Activated CD8-positive, alpha-beta memory T cell treated with anti-CD3 and anti-CD28 coated beads, Interleukin-2, amount 50 U/mL, for 24 hours (primary cell): ENCODE data around the gene CCDC33.

Experiments
- DNase-seq: peaks from one replicate; pipeline ENCODE4 v3.0.0-alpha.2; 2020; ENCODE audit errors: extremely low read depth

The CCDC33 gene

GRCh38 chr15:74235962-74236361 is at the start of gene CCDC33:
Gene CCDC33 (plus strand): TSS chr15:74236326. CDS start chr15:74236720, 394 bp downstream.
- no peak for DNase-seq

DNA sequence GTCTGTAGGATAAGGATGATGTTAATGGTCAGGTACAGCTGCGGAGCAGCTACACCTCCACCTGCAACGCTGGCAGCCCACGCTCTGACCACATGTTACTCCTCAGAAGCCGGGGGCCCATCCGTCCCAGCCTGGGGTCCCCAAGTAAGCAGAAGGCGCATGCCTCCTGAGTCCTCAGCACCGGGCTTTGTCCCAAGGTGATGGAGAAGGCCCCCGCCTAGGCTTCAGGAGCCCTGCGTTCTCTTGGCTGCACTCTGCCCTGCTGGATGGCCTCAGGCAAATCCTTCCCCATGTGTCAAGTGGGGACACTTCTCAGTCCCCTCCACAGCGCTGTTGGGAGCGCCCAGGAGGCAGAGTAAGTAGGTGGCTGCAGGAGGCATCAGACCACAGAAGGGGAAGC is 47.9 kb upstream of the CCDC33 start:
- DNase-seq: no peak

GRCh38 chr15:74191798-74192197 is 44.3 kb upstream of the CCDC33 start:
- no peak for DNase-seq

- no peak for DNase-seq
Measured at GRCh38 chr15:74192751-74193150, 43.4 kb upstream of the CCDC33 start.

GRCh38 chr15:74193299-74193718 is 42.8 kb upstream of the CCDC33 start:
- no peak for DNase-seq

DNA sequence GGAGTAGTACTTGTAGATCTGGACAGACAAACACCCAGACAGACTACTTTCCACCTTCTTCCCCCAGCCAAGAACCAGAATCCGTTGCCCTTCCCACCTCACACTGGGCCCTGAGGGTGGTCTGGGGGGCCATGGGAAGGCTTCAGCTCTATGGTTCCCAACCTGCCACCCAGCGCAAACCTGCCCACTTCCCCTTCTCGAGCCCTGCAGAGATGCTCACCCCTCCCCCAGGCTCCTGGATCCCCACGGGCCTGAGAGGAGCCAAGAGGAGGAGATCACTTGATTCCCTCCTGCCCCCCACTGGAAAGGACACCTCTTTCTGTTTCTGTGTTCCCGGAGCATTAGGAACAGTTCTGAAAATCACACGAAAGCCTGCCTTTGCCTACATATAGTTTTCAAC is 42.2 kb upstream of the CCDC33 start:
- no peak for DNase-seq

GRCh38 chr15:74194572-74195559 is 41.3 kb upstream of the CCDC33 start:
- DNase-seq: no peak

DNA sequence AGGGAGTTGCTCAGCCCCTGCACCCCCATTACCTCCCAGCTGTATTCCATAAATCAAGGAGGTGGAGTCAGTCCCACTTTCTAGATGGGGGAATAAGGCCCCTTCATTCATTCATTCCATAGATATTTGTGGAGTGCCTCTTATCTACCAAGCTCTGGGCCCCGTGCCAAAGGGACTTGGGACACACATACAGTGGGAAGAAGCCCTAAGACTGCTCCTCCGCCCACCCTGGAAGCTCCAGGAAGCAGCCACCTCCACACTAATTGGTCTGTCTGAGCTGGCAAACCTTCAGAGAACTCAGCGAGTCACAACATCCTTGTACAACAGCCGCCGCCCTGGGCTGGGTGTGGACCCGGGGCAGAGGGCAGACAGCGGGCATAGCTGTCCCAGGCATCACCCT is 40.0 kb upstream of the CCDC33 start:
- no peak for DNase-seq

GRCh38 chr15:74197176-74197965 is 38.8 kb upstream of the CCDC33 start:
- DNase-seq: no peak

DNA sequence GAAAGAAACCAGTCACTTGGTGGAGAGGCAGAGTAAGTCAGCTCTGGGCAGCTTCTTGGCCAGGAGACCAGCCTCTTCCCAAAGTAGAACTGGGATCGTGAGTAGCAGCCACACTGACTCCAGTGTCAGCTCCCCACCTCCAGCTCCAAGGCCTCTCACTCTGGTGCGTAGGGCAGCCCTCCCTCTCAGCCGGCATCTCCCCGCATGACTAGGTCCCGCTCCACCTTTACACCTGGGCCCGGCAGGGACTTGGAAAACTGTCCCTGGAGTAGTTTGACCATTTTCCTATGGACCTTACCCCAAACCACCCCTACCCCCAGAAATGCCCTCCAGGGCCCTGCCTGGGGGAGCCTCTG is 36.9 kb upstream of the CCDC33 start:
- no peak for DNase-seq

DNA sequence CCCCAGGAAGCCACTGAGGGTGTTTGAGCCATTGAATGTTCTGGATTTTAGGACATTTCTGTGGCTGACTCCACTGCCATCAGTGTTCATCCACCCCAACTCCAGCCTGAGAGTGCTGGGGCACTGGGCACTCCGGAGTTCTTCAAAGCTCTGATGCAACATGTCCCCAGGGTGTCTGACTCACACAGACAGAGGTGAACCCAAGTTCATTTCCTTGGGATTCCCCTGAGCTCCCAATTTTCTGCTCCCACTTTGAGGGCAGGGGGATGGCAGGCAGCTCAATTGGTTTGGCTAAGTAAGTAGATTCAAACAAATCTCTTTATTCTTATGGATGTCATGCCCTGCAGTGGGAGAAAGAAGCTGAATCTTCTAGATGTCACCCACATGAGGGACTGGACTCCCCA is 35.7 kb upstream of the CCDC33 start:
- no peak for DNase-seq

GRCh38 chr15:74200871-74201419 is 35.2 kb upstream of the CCDC33 start:
- DNase-seq: no peak

DNA sequence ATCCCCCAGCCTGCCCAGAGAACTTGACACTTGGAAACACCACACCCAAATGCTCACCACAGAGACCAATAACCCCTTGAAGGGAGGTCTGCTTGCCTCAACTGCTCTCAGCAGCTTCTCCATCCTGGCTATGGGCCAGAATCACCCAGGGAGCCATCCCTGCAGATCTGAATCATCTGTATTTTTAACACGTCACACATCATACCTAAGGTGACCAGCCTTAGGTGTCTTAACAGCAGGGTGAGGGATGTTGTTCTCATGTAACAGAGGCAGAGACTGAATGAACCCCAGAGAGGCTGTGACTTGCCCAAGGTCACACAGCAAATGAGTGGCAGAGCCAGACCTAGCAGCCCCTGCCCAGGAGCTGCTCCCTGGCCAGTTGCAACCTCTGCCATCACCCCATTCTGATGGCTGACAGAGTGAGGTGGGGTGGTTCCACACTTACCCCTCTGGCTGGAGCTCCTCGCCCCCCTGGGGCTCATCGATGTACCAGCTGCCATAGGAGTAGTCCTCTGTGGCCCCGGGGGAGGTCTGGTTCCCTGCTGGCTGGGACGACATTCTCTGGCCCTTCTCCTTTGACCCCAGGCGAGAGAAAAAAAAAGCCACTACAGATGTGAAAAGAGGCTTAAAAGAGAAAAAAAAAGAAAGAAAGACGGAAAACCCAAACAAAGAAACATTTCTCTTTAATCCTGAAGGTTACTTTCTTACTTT is 34.3 kb upstream of the CCDC33 start:
- no peak for DNase-seq

DNA sequence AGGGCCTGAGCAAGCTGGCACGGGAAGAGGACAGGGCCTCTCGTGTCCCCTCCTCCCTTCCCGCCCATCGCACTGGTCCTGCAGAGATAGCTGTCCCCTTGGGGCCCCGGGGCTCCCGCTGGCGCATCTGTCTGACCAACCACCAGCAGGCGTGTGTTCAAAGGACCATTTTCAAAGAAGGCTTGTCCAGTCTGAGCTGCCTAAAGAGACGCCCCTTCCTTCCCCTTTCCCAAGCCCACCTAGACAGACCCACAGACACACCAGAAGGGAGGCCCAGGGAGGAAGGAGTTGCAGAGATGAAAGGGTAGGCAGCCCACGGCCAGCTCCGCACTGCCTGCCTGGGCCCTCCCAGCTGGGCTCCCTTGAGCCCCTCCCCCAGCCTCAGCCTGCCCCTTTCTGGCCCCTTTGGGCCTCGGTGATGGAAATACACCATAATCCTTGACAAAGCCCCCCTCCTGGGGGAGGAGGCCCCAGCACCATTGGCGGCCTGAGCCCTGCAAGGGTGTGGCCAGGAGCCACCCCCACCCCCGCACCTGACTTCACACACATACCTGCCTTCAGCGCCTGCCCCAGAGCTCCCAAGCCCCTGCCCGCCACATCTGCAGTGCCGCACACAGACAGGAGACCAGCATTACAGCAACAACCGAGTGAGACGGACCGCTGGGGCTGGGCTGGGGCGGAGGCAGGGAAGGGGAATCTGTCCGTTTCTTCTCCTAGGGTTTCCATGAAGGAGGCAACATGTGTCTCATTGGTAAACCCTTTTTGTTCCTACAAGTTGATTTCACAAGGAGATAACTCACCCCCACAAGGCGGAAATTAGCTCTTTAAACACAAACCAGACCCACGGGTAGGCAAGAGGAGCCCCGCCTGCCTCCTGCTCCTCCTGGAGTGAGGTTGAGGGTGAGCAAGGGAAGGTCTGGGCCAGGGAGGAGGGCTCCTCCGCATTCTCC is 33.4 kb upstream of the CCDC33 start, which contains the start of gene STRA6:
Gene STRA6, minus strand, starts transcription at position 336 of the 950 bp plus-strand sequence. CDS start 520 bp downstream, outside the sequence.
- no peak for DNase-seq

DNA sequence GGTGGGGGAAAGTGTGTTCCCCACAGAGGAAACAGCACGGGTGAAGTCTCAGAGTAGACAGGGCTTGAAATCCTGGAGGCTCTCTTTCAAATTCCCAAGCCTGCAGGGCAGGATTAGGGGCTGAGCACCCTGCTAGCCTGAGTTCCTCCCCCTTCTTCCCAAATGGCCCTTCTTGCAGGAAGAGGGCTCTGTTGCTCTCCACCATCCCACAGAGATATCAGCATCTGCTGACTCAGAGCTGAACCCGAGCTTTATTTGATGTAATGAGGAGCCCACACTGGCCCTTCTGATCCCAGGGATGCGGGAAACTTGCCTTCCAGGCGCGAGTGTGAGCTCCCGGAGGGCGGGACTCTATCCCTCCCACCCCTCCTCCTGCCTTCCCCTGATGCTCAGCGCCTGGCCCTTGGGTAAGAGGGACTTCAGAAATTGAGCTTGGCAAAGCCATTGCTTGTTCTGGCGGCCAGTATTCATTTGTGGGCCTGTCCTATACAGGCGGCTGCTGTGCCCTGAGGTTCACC is 32.2 kb upstream of the CCDC33 start:
- DNase-seq: no peak

DNA sequence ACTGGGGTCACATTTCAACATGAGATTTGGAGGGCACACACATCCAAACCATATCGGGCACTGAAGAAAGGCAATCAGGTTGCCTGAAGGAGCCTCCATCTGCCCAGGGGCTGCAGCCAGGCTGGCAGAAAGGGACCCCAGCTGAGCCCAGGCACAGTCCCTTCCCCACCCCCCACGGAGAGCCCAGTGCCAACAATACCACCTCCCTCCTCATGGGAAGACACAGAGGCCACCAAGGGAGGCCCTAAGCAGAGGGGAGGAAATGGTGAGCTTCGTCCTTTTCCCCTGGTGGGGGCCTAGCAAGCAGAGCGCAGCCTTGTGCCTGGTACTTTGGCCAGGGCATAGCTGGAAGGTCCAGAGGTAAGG is 30.6 kb upstream of the CCDC33 start:
- DNase-seq: no peak

DNA sequence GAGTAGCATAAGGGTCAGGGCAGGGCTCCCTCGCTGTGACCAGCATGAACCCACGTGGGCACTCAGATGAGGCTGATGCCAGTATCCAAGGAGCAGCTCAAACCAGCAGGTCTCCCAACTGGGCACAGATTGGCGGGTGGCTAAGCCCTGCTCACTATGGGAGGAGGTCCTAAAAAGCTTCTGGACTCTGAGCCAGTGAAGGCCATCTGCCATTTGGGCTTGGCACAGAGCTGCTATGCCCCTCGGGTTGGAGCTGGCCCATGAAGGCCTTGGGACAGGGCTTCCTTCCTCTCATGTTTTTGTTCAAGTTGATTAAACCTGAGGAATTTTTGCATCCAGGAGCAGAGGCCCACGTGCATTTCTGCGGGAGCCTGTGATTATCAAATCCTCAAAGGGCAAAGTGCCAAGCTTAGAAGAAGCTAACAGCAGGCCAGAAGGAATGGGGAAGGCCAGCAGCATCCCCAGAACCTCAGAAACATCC is 29.3 kb upstream of the CCDC33 start:
- no peak for DNase-seq

DNA sequence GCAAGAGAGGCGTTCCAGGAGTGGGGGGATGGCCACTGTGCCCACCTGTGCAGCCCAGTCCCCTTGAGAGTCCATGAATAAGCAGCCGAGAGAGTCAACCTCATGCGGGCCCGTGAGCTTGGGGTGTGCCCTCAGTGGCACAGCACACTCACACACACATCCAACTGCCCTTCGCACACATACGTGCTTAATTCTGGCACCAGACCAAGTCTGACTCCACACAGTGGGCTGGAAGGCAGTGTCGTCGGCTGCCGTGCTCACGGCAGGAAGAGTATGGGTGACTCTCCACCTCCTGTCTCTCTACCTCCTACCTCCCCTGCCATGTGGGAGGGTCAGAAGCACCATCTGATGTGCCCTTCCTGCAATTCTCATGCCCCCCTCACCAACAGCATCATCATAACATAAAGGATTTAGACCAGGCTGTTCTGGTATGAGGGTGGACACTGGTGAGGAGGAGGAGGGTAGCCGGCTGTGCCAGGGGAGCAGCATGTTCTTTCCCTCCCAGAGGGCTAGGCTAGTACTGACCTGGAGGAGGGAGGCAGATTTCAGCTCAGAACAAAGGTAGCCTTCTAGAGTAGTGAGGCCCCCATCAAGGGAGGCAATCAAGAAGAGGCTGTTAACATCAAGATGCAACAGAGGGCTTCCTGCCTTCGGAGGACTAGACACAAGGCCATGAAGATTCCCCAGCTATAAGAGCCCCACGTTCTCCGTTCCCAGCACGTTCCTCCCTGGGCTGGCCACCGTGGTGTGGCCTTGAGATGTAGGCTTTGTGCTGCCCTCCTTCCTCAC is 28.3 kb upstream of the CCDC33 start:
- DNase-seq: no peak

- no peak for DNase-seq
Measured at GRCh38 chr15:74208496-74208895, 27.6 kb upstream of the CCDC33 start.
